CD1c-positive myeloid dendritic cell (primary cell): ENCODE results near the gene ELAVL2.

Experiments used
- DNase-seq: peaks from one replicate; pipeline ENCODE4 v3.0.0-alpha.2; 2016; ENCODE audit errors: extremely low spot score

Gene ELAVL2

GRCh38 chr9:23821375-23822181, 4.5 kb downstream of the ELAVL2 start:
- DNase-seq: no peak

GRCh38 chr9:23820451-23821374, 5.3 kb downstream of the ELAVL2 start:
- no peak for DNase-seq

GRCh38 chr9:23819403-23819802, 6.6 kb downstream of the ELAVL2 start:
- no peak for DNase-seq

DNA sequence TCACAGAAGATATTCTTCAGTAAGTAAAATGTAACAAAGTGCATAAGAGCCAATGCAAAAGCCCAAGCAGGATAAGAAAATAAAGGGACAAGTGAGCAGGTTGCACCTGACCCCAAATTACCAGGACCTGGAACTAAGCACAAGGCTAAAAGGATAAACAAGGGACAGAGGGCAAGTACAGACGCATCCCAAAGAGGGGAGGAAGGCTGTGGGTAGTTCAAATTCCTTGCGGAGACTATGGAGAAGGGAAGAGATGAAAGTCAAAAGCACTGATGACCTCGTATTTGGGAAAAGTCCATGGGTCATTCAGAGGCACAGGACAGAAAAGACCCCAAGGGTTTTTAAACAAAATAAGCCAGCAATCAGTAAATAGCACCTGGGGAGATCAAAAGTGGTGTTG, 11.8 kb downstream of the ELAVL2 start:
- DNase-seq: no peak

- no peak for DNase-seq
Observed at GRCh38 chr9:23812673-23813072, 13.4 kb downstream of the ELAVL2 start.

DNA sequence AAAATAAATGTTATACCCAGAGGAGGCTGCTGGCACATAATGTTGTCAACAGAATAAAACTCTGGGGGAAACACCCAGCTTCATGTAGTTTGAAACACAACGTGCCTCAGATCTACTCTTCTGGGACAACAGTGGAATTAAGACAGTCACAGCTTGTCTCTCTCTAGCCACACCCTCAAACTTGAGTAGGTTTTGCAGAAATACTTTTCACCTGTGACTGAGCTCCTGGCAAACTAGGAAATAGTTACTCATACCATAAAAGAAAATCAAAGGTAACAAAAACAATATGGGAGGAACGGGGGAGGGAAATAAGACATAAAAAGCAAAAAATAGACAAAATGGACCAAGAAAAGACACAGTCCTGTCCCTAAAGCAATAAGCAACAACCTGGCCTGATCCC, 14.4 kb downstream of the ELAVL2 start:
- no peak for DNase-seq

- no peak for DNase-seq
Observed at GRCh38 chr9:23803216-23803615, 22.8 kb downstream of the ELAVL2 start.

GRCh38 chr9:23801523-23801922, 24.5 kb downstream of the ELAVL2 start:
- no peak for DNase-seq

- DNase-seq: no peak
Observed at GRCh38 chr9:23799521-23799920, 26.5 kb downstream of the ELAVL2 start.

GRCh38 chr9:23798325-23798724, 27.7 kb downstream of the ELAVL2 start:
- no peak for DNase-seq

DNA sequence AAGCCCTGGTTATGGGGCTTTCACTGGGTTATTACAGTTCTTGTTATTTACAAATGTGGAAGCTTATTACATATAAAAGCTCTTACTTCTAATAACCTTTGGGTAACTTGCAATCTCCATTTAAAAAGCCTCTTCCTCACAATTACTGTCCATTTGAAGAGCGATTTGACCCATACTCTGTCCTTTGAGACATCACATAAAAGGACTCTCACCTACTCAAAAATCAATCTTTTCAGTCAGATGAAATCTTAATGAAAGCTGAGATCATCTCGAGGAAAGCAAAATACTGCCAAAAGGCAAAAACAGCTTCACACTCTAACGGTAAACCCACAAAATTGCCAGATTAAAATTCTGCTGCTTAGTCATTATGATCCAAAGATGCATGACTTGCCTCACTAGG, 29.8 kb downstream of the ELAVL2 start:
- DNase-seq: no peak

DNA sequence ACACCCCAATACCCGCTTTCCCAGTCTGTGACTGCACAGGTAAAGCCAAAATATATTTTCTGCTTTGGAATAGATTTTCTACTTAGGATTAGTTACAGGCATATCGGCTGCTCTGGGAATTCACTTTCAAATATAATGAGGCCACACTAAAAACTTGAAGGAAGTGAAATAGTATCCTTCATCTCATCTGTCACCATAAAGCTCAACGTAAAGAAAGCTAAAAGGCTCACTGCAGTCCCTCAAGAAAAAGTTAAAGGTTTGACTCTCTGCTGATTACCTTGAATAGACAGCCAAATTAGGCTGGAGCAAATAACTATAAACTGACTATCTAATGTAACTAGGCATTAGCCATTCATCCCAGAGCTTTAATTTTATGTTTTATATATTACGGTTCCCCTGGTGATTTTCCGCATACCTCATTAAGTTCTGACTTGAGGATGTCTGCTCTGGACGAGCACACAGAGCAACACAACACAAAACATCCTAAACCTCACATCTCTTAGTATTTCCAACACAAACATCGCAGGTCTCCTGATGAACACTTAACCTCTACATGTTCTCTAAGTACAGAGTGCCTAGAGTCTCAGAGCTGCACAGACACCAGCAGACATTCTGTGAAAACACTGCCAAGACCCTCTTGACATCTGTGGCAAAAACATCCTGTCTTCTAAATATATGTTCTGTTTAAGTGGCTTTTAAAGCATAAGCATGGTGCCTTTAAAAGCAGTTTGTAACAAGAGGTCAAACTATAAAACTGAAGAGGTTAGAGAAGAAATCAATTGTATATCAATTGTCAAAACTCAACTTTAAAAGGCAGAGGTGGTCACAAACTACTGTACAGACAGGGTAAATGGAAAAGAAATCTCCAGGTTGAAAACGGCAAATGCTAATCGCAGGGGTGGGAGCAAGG, 35.4 kb downstream of the ELAVL2 start:
- DNase-seq: no peak

DNA sequence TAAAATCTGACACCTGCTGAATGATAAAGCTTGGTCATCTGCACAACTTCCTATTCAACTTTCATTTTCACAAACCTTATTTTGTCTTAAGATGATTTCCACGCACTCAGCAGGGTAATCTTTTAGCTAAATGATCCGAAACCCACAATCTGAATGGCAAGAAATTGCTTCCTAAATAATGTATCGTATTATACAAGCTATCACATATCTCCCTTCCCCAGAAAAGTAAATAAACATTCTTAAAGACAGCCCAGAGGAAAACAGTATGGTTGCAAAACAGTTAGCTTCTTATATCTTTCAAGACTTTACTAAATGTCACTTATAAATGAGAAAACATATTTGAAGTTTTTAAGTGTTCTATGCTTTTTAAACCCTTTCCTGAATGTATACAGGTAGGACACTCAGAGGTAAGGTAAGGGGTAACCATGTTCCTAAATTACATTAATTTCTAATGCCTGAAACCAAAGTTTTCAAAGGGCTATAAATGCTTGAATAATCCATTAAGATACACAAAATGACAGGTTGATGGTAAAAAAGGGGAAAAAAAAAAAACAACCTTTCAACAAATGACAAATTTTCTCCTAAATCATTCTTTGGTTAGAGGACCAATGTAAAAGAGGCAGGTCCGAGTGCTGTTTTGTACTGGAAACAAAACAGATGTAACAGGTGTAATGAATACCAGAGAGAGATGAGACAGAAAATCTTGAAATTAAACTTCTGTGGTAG, 36.3 kb downstream of the ELAVL2 start:
- no peak for DNase-seq

DNA sequence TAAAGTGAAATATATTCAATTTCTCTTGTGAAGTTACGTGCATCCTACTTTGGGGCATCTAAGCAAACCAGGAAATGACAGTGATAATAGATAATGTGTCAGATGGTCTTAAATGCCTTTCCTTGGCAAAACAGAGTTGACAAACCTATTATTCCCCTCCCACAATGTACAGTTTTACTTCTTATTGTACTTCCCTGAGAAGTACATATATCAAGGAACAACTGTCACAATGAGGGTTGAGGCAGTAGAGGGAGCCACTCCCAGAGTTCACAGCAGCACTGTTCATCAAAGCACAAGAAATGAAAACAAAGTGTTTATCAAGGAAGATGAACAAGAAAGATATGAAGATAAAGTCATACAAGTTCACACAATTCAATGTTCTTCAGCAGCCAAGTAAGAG, 41.1 kb downstream of the ELAVL2 start:
- DNase-seq: no peak

- no peak for DNase-seq
Observed at GRCh38 chr9:23783509-23783908, 42.5 kb downstream of the ELAVL2 start.

- DNase-seq: no peak
Observed at GRCh38 chr9:23779220-23779619, 46.8 kb downstream of the ELAVL2 start.

GRCh38 chr9:23777328-23777727, 48.7 kb downstream of the ELAVL2 start:
- DNase-seq: no peak

DNA sequence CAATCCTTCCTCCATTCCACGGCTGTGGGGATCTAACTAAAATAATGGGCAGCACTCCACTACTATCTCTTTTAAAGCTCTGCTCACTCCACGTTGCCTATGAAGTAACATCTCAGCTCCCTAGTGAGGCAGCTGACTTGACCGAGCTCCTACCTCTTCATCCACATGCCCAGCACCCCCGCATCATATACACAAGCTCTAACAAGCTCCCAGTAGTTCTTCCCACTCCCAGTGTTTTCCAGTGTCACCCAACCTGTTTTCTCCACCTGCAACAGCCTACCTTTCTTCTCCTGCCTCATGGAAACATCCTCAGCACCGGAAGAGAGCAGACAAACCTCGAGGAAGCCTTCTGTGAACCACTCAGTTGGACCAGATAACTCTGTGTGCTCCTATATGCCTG, 50.5 kb downstream of the ELAVL2 start:
- no peak for DNase-seq

GRCh38 chr9:23774266-23774665, 51.8 kb downstream of the ELAVL2 start:
- DNase-seq: no peak

GRCh38 chr9:23772385-23772783, 53.7 kb downstream of the ELAVL2 start:
- DNase-seq: no peak

DNA sequence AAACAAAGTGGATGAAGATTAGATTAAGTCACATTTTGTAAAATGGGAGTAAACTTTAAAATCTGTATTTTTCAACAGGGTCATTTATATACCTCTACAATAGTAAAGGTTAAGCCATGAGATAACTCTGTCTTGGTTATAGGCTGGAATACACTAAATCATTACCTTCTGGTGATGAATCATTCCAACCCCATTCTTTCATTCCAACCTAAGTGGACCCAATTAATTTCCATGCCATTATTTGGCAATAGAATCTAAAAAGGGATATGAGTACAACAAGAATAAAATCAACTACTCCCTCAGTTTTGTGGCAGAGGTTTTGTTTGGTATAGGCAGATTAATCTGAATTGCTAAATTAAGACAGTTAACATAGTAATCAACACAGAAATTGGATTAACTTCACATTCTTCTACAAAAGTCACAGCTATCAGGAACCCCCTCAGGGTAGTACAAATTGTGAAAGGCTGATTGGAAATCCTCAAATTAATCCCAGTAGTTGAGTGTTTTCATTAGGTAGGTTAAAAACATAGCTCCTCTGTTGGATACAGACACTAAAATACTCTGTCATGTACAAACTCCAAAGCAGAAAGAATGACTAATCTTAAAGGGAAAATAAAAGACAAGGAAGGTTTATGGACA, 54.2 kb downstream of the ELAVL2 start:
- no peak for DNase-seq
